ENCODE data around the gene GALK2.
"Not testable (repeated sequence)": the region's sequence is repeated elsewhere in the genome, so short reads cannot be mapped to it uniquely, and the experiment has no call there.

Gene GALK2

DNA sequence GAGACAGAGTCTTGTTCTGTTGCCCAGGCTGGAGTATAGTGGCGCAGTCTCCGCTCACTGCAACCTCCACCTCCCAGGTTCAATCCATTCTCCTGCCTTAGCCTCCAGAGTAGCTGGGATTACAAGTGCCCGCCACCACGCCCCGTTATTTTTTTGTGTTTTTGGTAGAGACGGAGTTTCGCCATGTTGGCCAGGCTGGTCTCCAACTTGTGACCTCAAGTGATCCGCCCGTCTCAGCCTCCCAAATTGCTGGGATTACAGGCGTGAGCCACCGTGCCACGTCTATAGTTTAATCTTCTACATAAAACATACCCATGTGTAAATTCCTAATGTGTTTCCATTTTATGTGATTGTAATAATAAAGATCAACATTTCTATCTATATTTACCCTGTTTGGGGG lies 1.7 kb downstream of the GALK2 start (continued):
- TF ChIP-seq ZNF391 (tag by site-specific recombination; IDR thresholded peaks at IDR 0.05; ENCODE audit: borderline replicate concordance, low read depth) (no peak), ZNF24 (tag by site-specific recombination; IDR thresholded peaks at IDR 0.05) (no peak)

DNA sequence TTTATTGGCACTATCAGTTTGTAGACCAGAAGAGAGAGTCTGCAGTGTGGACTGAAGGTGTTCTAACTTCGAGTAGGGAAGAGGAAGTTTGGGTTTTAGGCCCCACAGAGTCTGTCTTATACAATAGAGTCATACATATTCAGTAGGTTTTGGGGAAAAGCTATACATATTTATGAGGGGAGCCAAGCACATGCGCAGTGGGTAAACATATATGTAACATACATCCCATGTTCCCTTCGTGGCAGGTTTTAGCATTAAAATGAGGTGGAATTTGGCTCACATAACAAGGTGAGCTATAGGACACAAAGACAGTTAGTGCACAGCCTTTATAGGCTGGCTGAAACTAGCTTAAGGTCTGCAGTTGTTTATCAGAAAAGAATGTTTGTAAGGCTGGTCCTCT lies 4.9 kb downstream of the GALK2 start:
- TF ChIP-seq, protein P1, sequence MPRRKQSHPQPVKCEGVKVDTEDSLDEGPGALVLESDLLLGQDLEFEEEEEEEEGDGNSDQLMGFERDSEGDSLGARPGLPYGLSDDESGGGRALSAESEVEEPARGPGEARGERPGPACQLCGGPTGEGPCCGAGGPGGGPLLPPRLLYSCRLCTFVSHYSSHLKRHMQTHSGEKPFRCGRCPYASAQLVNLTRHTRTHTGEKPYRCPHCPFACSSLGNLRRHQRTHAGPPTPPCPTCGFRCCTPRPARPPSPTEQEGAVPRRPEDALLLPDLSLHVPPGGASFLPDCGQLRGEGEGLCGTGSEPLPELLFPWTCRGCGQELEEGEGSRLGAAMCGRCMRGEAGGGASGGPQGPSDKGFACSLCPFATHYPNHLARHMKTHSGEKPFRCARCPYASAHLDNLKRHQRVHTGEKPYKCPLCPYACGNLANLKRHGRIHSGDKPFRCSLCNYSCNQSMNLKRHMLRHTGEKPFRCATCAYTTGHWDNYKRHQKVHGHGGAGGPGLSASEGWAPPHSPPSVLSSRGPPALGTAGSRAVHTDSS (tag by site-specific recombination; IDR thresholded peaks at IDR 0.05), result no peak
- TF ChIP-seq SETDB1 (IDR thresholded peaks at IDR 0.05; ENCODE audit: insufficient read length, low read length) (no peak), ZNF350 (tag by site-specific recombination; IDR thresholded peaks at IDR 0.05) (no peak)
- ChIA-PET POLR2A (no interaction called here), CTCF (no interaction called here)
- no peaks in the 10 kb centered on the region for H3K36me3 ChIP-seq (ENCODE audit: control insufficient read depth in 2 of 2, insufficient read depth in 1 of 2, low read length in 2 of 2)
- H3K4me3 ChIP-seq (ENCODE audit: low read depth, low read length), result no peak overlapping the region
- H3K4me1 ChIP-seq (ENCODE audit: control insufficient read depth, insufficient read depth, low read length), result no peaks in the 10 kb centered on the region
- H3K27ac ChIP-seq (ENCODE audit: extremely low read depth, low read depth, low read length), result no peak overlapping the region
- no peaks in the 10 kb centered on the region for H3K9me3 ChIP-seq (ENCODE audit: control insufficient read depth, insufficient read depth, low read depth, low read length)

DNA sequence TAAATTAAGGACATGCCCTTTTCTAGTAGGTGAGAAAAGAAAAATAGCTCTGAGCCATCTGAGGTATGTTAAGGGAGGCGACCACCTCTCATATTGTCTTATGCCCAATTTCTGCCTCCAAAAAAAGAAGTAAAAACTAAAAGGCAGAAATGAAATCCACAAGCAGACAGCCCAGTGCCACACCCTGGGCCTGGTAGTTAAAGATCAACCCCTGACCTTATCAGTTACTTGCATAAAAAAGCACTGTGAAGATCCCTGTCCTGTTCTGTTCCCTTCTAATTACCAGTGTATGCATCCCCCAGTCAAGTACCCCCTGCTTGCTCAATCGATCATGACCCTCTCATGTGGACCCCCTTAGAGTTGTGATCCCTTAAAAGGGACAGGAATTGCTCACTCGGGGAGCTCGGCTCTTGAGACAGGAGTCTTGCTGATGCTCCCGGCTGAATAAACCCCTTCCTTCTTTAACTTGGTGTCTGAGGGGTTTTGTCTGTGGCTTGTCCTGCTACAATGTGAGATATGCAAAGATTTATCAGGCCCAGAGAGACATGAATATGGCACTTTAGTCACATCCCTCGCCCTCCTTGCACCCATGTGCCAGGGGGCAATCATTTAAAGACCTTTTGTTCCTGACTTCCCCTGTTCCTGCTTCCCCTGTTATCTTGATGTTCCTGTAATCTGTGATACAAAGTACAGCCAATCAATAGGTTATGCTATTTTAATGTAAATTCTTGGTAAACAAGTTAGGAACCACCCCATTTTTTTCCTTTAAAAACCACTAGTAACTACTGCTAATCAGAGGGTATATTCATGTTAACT lies 5.7 kb downstream of the GALK2 start:
- H3K36me3 ChIP-seq (ENCODE audit: control insufficient read depth in 2 of 2, insufficient read depth in 1 of 2, low read length in 2 of 2); H3K27ac ChIP-seq (ENCODE audit: extremely low read depth, low read depth, low read length); POLR2A ChIA-PET; CTCF ChIA-PET; H3K4me1 ChIP-seq (ENCODE audit: control insufficient read depth, insufficient read depth, low read length); H3K4me3 ChIP-seq (ENCODE audit: low read depth, low read length); H3K9me3 ChIP-seq (ENCODE audit: control insufficient read depth, insufficient read depth, low read depth, low read length): not testable (repeated sequence)

DNA sequence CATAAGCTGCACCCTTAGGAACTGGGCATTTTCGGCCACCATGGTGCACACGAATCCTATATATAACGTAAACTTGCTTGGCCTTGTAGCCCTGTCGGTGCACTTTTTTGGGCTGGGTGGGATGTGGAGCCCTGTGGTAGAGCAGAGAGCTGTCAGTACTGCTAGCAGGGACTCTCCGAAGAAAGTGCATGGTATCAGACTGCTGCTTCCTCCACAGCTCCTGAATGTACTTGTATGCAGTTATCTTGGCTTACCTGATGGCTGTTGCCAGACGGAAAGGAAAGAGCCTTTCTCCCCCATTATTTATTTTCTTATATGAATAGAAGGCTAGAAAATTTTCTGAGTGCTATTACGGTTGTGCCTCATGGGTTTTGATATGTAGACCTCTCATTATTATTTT lies 8.4 kb downstream of the GALK2 start:
- Histone ChIP-seq H3K36me3 (ENCODE audit: control insufficient read depth in 2 of 2, insufficient read depth in 1 of 2, low read length in 2 of 2) (no peaks in the 10 kb centered on the region), H3K4me3 (ENCODE audit: low read depth, low read length) (no peak overlapping the region), H3K4me1 (ENCODE audit: control insufficient read depth, insufficient read depth, low read length) (no peaks in the 10 kb centered on the region), H3K9me3 (ENCODE audit: control insufficient read depth, insufficient read depth, low read depth, low read length) (no peaks in the 10 kb centered on the region), H3K27ac (ENCODE audit: extremely low read depth, low read depth, low read length) (no peak overlapping the region)
- CTCF ChIA-PET, result interaction anchor here (0.6 kb wide), 1 partner anchor 48 kb away, joined by 3 read pairs; no protein-coding TSS in a partner anchor
- POLR2A ChIA-PET, result no interaction called here
- no peak for TF ChIP-seq ZNF223 (tag by site-specific recombination; IDR thresholded peaks at IDR 0.05)
- TF ChIP-seq ZNF518A (tag by site-specific recombination; conservative IDR thresholded peaks at IDR 0.05; ENCODE audit: low read depth), result no peak
- no peak for TF ChIP-seq ZNF362 (tag by site-specific recombination; IDR thresholded peaks at IDR 0.05)
- no peak for TF ChIP-seq ZNF777 (tag by site-specific recombination; IDR thresholded peaks at IDR 0.05; ENCODE audit: borderline replicate concordance)
- no peak for TF ChIP-seq ZBTB7A (tag by site-specific recombination; IDR thresholded peaks at IDR 0.05; ENCODE audit: low read depth)
- TF ChIP-seq ZNF449 (tag by site-specific recombination; IDR thresholded peaks at IDR 0.05), result no peak
- TF ChIP-seq, protein P2, sequence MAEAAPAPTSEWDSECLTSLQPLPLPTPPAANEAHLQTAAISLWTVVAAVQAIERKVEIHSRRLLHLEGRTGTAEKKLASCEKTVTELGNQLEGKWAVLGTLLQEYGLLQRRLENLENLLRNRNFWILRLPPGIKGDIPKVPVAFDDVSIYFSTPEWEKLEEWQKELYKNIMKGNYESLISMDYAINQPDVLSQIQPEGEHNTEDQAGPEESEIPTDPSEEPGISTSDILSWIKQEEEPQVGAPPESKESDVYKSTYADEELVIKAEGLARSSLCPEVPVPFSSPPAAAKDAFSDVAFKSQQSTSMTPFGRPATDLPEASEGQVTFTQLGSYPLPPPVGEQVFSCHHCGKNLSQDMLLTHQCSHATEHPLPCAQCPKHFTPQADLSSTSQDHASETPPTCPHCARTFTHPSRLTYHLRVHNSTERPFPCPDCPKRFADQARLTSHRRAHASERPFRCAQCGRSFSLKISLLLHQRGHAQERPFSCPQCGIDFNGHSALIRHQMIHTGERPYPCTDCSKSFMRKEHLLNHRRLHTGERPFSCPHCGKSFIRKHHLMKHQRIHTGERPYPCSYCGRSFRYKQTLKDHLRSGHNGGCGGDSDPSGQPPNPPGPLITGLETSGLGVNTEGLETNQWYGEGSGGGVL (tag by site-specific recombination; IDR thresholded peaks at IDR 0.05), result no peak
- TF ChIP-seq, protein P3, sequence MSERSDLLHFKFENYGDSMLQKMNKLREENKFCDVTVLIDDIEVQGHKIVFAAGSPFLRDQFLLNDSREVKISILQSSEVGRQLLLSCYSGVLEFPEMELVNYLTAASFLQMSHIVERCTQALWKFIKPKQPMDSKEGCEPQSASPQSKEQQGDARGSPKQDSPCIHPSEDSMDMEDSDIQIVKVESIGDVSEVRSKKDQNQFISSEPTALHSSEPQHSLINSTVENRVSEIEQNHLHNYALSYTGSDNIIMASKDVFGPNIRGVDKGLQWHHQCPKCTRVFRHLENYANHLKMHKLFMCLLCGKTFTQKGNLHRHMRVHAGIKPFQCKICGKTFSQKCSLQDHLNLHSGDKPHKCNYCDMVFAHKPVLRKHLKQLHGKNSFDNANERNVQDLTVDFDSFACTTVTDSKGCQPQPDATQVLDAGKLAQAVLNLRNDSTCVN (tag by site-specific recombination; optimal IDR thresholded peaks at IDR 0.05), result no peak
- TF ChIP-seq ZNF776 (tag by site-specific recombination; IDR thresholded peaks at IDR 0.05; ENCODE audit: borderline replicate concordance), result no peak
- TF ChIP-seq GLI2 (tag by site-specific recombination; IDR thresholded peaks at IDR 0.05; ENCODE audit: borderline replicate concordance, low read depth), result no peak

Data from HEK293 (cell line).